ENCODE measurements around the gene JARID2.
A peak's percentile ranks its signal among the peaks of the same experiment; 100 is the strongest.

JARID2 gene

GRCh38 chr6:15247500-15248450, 1.9 kb downstream of the JARID2 start:
- DNase-seq: peak; percentile 76

- peak; percentile 97 for DNase-seq
Measured at GRCh38 chr6:15248451-15249370, 2.8 kb downstream of the JARID2 start.

GRCh38 chr6:15249371-15250019, 3.6 kb downstream of the JARID2 start:
- DNase-seq: no peak

DNA sequence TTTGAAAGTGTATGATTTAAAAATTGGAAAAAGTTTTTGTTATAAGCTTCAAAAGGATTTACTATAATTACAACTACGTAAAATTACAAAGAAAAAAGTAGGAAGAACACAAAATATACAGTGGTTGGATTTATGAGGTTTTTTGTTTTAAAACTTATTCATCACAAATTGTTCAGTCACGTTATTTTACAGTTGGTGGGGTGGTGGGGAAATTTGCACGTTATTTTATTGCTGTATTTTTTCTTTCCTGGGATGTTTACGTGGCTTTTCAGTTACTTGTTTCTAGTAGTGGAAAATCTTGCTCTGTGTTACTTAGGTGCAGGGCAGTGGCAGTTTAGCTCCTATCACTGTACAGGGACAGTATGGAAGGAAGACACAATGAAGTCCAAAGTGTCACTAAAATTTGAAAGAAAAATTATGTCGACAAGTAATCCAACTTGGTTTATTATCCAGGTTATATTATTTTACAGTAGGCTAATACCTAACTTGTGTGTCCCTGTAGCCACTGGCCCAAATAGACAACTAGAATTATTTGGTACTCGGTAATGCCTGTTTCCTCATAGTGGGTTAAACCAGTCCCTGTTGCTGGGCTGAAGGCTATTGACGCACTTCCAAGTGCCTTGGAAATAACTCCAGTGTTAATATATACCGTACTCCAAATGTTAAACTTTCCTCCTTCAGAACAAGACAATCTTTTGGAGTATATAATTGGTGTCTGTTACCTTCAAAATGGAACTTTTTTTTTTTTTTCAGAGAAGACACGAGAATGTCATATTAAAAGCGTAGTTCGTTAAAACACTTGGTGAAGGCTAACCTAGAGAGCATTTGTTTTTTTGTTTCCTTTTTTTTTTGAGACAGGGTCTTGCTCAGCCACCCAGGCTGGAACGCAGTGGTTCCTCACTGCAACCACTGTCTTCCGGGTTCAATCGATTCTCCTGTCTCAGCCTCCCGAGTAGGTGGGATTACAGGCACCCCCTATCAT, 4.6 kb downstream of the JARID2 start:
- DNase-seq: no peak

- DNase-seq: no peak
Measured at GRCh38 chr6:15252195-15252594, 6.3 kb downstream of the JARID2 start.

DNA sequence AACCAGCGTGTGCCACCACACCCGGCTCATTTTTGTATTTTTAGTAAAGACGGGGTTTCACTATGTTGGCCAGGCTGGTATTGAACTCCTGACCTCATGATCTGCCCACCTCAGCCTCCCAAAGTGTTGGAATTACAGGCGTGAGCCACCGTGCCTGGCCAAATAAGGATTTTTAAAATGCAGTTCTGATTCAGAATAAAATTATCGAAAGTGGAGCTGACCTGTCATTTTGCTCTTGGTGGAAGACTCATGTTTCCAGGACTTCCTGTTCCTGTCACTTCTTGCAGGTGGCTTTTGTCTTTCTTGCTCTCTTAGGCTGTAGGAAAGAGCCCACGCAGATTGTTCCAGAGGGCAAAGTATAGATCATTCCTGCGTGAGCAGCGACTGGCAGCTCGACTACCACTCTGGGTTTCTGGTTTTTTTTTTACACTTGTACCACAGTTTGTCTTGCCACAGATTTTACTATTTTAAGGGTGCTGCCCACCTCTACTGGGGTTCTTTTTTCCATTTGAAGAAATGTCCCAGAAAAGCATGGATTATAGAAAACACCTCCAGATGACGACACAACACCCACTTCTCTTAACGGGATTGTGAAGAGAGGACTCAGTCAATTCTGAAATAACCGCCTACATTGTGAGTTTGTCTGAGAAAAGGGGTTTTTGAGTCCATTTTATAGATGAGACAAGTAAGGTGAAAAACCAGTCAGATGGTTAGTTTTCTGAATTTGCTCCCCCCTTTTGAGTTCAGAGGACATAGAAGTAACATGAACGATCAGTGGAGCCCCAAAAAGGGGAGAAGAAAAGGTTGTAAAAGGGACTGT, 7.5 kb downstream of the JARID2 start:
- no peak for DNase-seq

DNA sequence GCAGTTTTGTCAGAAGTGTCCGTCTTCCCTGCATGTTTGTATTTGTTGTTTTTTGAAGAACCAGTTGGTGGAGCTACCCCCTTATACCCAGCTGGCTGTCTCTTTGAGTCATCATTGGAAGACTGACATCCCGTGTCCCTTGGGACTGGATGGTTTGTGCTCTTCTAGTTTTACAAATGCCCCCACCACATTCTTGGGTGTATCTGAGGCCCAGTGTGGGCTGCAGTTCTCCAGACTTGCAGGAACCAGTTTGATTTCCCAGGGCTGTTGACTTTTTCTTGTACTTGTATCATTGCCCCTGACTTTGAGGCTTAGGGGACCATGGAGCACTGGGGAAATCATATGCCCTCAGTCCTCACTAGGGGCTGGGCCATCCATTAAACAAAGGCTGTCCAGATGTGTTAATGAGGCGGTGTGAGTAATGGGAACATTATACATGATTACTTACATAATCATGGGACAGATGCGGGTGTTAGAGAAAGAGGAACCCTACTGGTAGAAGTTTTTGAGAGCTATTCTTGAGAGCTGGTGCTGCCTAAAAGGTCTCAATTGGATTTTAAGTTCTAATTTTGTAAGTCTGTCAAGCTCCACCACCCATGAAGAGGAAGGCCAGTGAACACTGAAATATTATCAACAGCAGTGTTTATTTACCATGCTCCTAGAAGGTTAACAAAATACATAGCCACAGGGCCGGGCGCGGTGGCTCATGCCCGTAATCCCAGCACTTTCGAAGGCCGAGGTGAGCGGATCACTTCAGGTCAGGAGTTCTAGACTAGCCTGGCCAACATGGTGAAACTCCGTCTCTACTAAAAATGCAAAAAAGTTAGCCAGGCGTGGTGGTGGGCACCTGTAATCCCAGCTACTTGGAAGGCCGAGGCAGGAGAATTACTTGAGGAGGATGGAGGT, 8.5 kb downstream of the JARID2 start:
- DNase-seq: no peak

- no peak for DNase-seq
Measured at GRCh38 chr6:15255481-15255880, 9.6 kb downstream of the JARID2 start.

DNA sequence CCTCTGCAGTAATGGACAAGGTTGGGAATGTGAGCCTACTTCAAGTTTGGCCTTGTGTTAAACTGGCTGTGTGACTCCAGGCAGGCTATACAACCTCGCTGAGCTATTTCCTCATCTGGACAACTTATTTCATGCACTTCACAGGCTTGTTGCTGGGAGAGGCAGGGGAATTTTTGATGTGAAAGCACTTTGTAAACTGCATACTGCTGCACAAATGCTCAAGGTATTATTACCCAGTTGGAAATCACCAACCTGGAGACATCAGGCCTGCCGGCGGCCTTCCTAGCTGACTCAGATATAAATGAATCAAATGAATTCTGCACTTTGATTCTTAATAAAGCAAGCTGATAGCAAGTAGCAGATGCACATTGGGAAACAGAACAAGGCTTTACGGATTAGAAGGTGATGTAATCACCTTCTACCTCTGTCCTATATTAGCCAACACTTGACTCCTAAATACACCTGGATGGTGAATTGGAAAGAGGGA, 10.1 kb downstream of the JARID2 start:
- DNase-seq: no peak

- no peak for DNase-seq
Measured at GRCh38 chr6:15256538-15257271, 10.8 kb downstream of the JARID2 start.

DNA sequence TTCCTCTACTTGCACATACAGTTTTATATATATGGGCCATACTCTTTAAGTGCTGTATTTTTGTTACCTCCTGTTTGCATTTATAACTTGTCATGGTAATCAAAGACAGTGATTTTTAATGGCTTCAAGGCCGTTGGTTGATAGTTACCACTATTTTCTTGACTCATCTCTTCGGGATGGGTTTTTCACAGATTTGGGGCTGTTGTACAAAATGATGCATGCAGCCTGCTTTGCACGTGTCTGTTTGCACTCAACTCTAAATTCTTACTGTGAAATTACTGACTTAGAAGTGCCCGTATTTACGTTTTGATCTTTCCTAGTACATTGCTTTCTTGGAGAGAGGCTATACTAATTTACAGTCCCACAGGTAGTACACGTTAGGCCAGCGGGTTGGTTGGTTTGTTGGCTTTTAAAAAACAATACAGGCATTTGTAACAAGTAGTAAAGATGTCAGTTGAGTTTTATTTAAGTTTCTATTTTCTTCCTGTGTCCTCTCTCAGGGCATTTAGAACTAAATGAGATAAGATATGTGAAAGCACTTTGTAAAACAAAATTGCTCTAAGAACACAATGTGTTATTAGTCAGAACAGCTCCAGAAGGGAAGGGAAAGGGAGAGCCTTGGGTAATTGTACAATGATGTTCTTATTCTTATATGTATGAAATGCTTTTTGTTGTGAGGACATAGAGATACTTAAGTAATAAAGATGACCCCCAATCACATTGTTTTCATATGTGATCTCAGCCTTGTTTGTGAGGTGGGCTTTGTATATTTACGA, 11.7 kb downstream of the JARID2 start:
- DNase-seq: no peak

- no peak for DNase-seq
Measured at GRCh38 chr6:15259766-15260098, 13.9 kb downstream of the JARID2 start.

GRCh38 chr6:15260099-15260821, 14.4 kb downstream of the JARID2 start:
- no peak for DNase-seq

- no peak for DNase-seq
Measured at GRCh38 chr6:15263780-15264374, 18.0 kb downstream of the JARID2 start.

- DNase-seq: no peak
Measured at GRCh38 chr6:15264412-15264811, 18.5 kb downstream of the JARID2 start.

- DNase-seq: peak; percentile 17
Measured at GRCh38 chr6:15264902-15265761, 19.3 kb downstream of the JARID2 start.
